PFSK-1 (cell line): ENCODE data around the gene STIM1.

Source experiments
- FOXP2 ChIP-seq: optimal IDR thresholded peaks from 2 replicates; pipeline ENCODE3; 2011; ENCODE audit warnings: borderline replicate concordance, control low read depth, inconsistent platforms; ENCODE audit not compliant: insufficient read depth; ENCODE audit errors: extremely low read length, extremely low read depth
- POLR2AphosphoS5 ChIP-seq: IDR thresholded peaks from 2 replicates; pipeline ENCODE4 v1.6.1; 2012; ENCODE audit warnings: low read depth, mild to moderate bottlenecking, control low read depth, low read length, moderate library complexity
- REST ChIP-seq, 2 experiments: IDR thresholded peaks; 2 replicates each; pipeline versions ENCODE4 v1.6.1 to v1.8.0; 2011 to 2012; ENCODE audit warnings: low read depth in 2 of 2, low read length in 2 of 2, control low read depth in 1 of 2, inconsistent platforms in 1 of 2, mild to moderate bottlenecking in 1 of 2, moderate library complexity in 1 of 2; ENCODE audit not compliant: insufficient read depth in 1 of 2
- SIN3A ChIP-seq: IDR thresholded peaks from 2 replicates; pipeline ENCODE4 v1.6.1; 2012; ENCODE audit warnings: mild to moderate bottlenecking, low read length, moderate library complexity, borderline replicate concordance; ENCODE audit not compliant: insufficient read depth
- TAF1 ChIP-seq: IDR thresholded peaks from 2 replicates; pipeline ENCODE4 v1.6.1; 2012; ENCODE audit warnings: low read length, control low read depth, borderline replicate concordance; ENCODE audit not compliant: insufficient read depth

The STIM1 gene

GRCh38 chr11:3878258-3878584, 22.8 kb downstream of the STIM1 start:
- no peak for TF ChIP-seq REST (IDR thresholded peaks at IDR 0.05; ENCODE audit: insufficient read depth in 1 of 2, low read depth in 2 of 2, low read length in 2 of 2)
- TF ChIP-seq FOXP2 = no peak
- no peak for TF ChIP-seq SIN3A
- no peak for TF ChIP-seq TAF1
- no peak for TF ChIP-seq POLR2AphosphoS5

- TF ChIP-seq TAF1 (no peak), REST (IDR thresholded peaks at IDR 0.05; ENCODE audit: insufficient read depth in 1 of 2, low read depth in 2 of 2, low read length in 2 of 2) (no peak), POLR2AphosphoS5 (no peak), SIN3A (no peak), FOXP2 (no peak)
Measured at GRCh38 chr11:3879216-3879966, 23.9 kb downstream of the STIM1 start.

- no peak for TF ChIP-seq FOXP2
- no peak for TF ChIP-seq TAF1
- no peak for TF ChIP-seq POLR2AphosphoS5
- no peak for TF ChIP-seq REST (IDR thresholded peaks at IDR 0.05; ENCODE audit: insufficient read depth in 1 of 2, low read depth in 2 of 2, low read length in 2 of 2)
- no peak for TF ChIP-seq SIN3A
Measured at GRCh38 chr11:3879967-3880542, 24.6 kb downstream of the STIM1 start.

GRCh38 chr11:3880724-3881123, 25.3 kb downstream of the STIM1 start:
- TF ChIP-seq POLR2AphosphoS5 (no peak), REST (IDR thresholded peaks at IDR 0.05; ENCODE audit: insufficient read depth in 1 of 2, low read depth in 2 of 2, low read length in 2 of 2) (no peak)
